ENCODE data around the gene MCRS1. TPM values are rescaled to one million over a fixed set of nuclear protein-coding genes. Genes with fewer than 3 reads are reported as not detected.
A peak's percentile ranks its signal among the peaks of the same experiment; 100 is the strongest.

The MCRS1 gene
- total RNA-seq, 1 experiment from 2014 or later, result 28.6 TPM

- no peaks in the 10 kb centered on the region for H4K20me1 ChIP-seq (ENCODE audit: insufficient read depth, low read depth, low read length)
- no peak overlapping the region for H3K9ac ChIP-seq (ENCODE audit: low read length)
- H2AFZ ChIP-seq (ENCODE audit: low read length), result no peak overlapping the region
- no peak overlapping the region for H3K4me3 ChIP-seq (ENCODE audit: low read length)
- no peaks in the 10 kb centered on the region for H3K9me3 ChIP-seq (ENCODE audit: low read length)
- H3K9me2 ChIP-seq (replicated peaks; ENCODE audit: insufficient read depth, low read length), result no peaks in the 10 kb centered on the region
- DNase-seq, result no peak
- H3K4me1 ChIP-seq (ENCODE audit: low read length), result no peaks in the 10 kb centered on the region
- H3K36me3 ChIP-seq (ENCODE audit: insufficient read depth, low read length), result no peaks in the 10 kb centered on the region; the same call in 1 of the 2 replicates
- no peak overlapping the region for H3K27ac ChIP-seq (ENCODE audit: low read length)
- no peak overlapping the region for H3K4me2 ChIP-seq (ENCODE audit: low read depth, low read length, poor library complexity, severe bottlenecking)
- no peaks in the 10 kb centered on the region for H3K79me2 ChIP-seq (ENCODE audit: low read length)
- no peaks in the 10 kb centered on the region for H3K27me3 ChIP-seq (ENCODE audit: low read length)
Measured at GRCh38 chr12:49555631-49556390, 12.1 kb downstream of the MCRS1 start.

GRCh38 chr12:49554266-49554665, 13.7 kb downstream of the MCRS1 start:
- no peak overlapping the region for H2AFZ ChIP-seq (ENCODE audit: low read length)
- H4K20me1 ChIP-seq (ENCODE audit: insufficient read depth, low read depth, low read length), result no peaks in the 10 kb centered on the region
- no peaks in the 10 kb centered on the region for H3K4me1 ChIP-seq (ENCODE audit: low read length)
- no peak overlapping the region for H3K4me3 ChIP-seq (ENCODE audit: low read length)
- no peak for DNase-seq
- H3K36me3 ChIP-seq (ENCODE audit: insufficient read depth, low read length), result no peaks in the 10 kb centered on the region; the same call in 1 of the 2 replicates
- H3K79me2 ChIP-seq (ENCODE audit: low read length), result no peaks in the 10 kb centered on the region
- no peak overlapping the region for H3K9ac ChIP-seq (ENCODE audit: low read length)
- no peaks in the 10 kb centered on the region for H3K9me3 ChIP-seq (ENCODE audit: low read length)
- no peak overlapping the region for H3K27ac ChIP-seq (ENCODE audit: low read length)
- no peak overlapping the region for H3K4me2 ChIP-seq (ENCODE audit: low read depth, low read length, poor library complexity, severe bottlenecking)
- no peaks in the 10 kb centered on the region for H3K9me2 ChIP-seq (replicated peaks; ENCODE audit: insufficient read depth, low read length)
- no peaks in the 10 kb centered on the region for H3K27me3 ChIP-seq (ENCODE audit: low read length)

GRCh38 chr12:49553512-49554088, 14.3 kb downstream of the MCRS1 start:
- DNase-seq, result peak; percentile 86
- no peaks in the 10 kb centered on the region for H3K9me3 ChIP-seq (ENCODE audit: low read length)

DNA sequence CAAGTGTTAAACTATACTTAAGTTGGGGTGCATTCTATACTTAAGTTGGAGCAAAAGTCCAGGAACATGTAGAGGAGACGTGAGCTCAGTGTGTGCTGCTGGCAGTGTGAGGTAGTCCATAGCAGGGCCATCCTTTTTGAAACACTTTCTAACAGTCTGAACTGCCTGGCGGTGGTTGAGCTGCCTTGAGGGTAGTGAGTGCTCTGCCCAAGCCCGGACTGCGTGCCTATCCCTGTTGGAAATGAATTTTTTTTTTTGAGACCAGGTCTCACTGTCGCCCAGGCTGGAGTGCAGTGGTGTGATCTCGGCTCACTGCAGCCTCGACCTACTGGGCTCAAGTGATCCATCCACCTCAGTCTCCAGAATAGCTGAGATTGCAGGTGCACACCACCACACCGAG, 15.0 kb downstream of the MCRS1 start:
- no peaks in the 10 kb centered on the region for H3K27me3 ChIP-seq (ENCODE audit: low read length)
- H3K79me2 ChIP-seq (ENCODE audit: low read length), result no peaks in the 10 kb centered on the region
- no peaks in the 10 kb centered on the region for H3K4me1 ChIP-seq (ENCODE audit: low read length)
- DNase-seq, result no peak
- H3K36me3 ChIP-seq (ENCODE audit: insufficient read depth, low read length), result no peaks in the 10 kb centered on the region
- no peak overlapping the region for H3K4me3 ChIP-seq (ENCODE audit: low read length)
- H3K4me2 ChIP-seq (ENCODE audit: low read depth, low read length, poor library complexity, severe bottlenecking), result no peak overlapping the region
- H3K9ac ChIP-seq (ENCODE audit: low read length), result no peak overlapping the region
- no peak overlapping the region for H3K27ac ChIP-seq (ENCODE audit: low read length)
- no peaks in the 10 kb centered on the region for H3K9me2 ChIP-seq (replicated peaks; ENCODE audit: insufficient read depth, low read length)
- no peaks in the 10 kb centered on the region for H4K20me1 ChIP-seq (ENCODE audit: insufficient read depth, low read depth, low read length)
- H3K9me3 ChIP-seq (ENCODE audit: low read length), result no peaks in the 10 kb centered on the region
- H2AFZ ChIP-seq (ENCODE audit: low read length), result no peak overlapping the region

More at GRCh38 chr12:49553512-49554088, 14.3 kb downstream of the MCRS1 start:
- no peaks in the 10 kb centered on the region for H3K27me3 ChIP-seq (ENCODE audit: low read length)
- no peak overlapping the region for H2AFZ ChIP-seq (ENCODE audit: low read length)
- H3K27ac ChIP-seq (ENCODE audit: low read length), result no peak overlapping the region
- no peak overlapping the region for H3K4me3 ChIP-seq (ENCODE audit: low read length)
- H3K9me2 ChIP-seq (replicated peaks; ENCODE audit: insufficient read depth, low read length), result no peaks in the 10 kb centered on the region
- H4K20me1 ChIP-seq (ENCODE audit: insufficient read depth, low read depth, low read length), result no peaks in the 10 kb centered on the region
- no peak overlapping the region for H3K9ac ChIP-seq (ENCODE audit: low read length)
- no peak overlapping the region for H3K4me2 ChIP-seq (ENCODE audit: low read depth, low read length, poor library complexity, severe bottlenecking)
- H3K4me1 ChIP-seq (ENCODE audit: low read length), result no peaks in the 10 kb centered on the region
- no peaks in the 10 kb centered on the region; the same call in 1 of the 2 replicates for H3K36me3 ChIP-seq (ENCODE audit: insufficient read depth, low read length)
- no peaks in the 10 kb centered on the region for H3K79me2 ChIP-seq (ENCODE audit: low read length)

- no peak for DNase-seq
- H3K4me2 ChIP-seq (ENCODE audit: low read depth, low read length, poor library complexity, severe bottlenecking), result no peak overlapping the region
Measured at GRCh38 chr12:49552425-49552824, 15.5 kb downstream of the MCRS1 start.

DNA sequence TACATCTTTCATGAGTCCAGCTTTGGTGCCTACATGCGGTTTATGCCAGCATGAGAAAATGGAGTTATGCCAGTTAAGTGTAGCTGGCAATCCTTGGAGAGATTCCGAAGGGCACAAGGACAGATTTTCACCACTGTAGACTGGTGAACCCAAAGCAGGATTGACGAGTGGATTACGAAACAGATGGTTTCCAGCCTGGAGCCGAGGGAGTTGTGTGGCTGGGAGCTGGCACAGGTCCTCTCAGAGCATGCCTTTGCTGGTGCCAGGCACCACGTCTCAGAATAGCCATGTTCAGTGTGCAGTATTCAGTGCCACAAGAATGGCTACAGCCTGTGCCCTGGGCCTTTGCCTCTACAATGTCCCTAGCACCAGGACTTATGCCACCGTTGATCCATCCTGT, 15.9 kb downstream of the MCRS1 start:
- Histone ChIP-seq H3K9me2 (replicated peaks; ENCODE audit: insufficient read depth, low read length) (no peaks in the 10 kb centered on the region), H3K4me3 (ENCODE audit: low read length) (no peak overlapping the region), H4K20me1 (ENCODE audit: insufficient read depth, low read depth, low read length) (no peaks in the 10 kb centered on the region), H3K4me1 (ENCODE audit: low read length) (no peaks in the 10 kb centered on the region), H3K9me3 (ENCODE audit: low read length) (no peaks in the 10 kb centered on the region), H2AFZ (ENCODE audit: low read length) (no peak overlapping the region), H3K4me2 (ENCODE audit: low read depth, low read length, poor library complexity, severe bottlenecking) (no peak overlapping the region), H3K79me2 (ENCODE audit: low read length) (no peaks in the 10 kb centered on the region), H3K36me3 (ENCODE audit: insufficient read depth, low read length) (no peaks in the 10 kb centered on the region), H3K9ac (ENCODE audit: low read length) (no peak overlapping the region), H3K27me3 (ENCODE audit: low read length) (no peaks in the 10 kb centered on the region), H3K27ac (ENCODE audit: low read length) (no peak overlapping the region)
- DNase-seq, result no peak

More at GRCh38 chr12:49552425-49552824, 15.5 kb downstream of the MCRS1 start:
- Histone ChIP-seq H3K27ac (ENCODE audit: low read length) (no peak overlapping the region), H3K9me2 (replicated peaks; ENCODE audit: insufficient read depth, low read length) (no peaks in the 10 kb centered on the region), H3K4me1 (ENCODE audit: low read length) (no peaks in the 10 kb centered on the region), H3K9me3 (ENCODE audit: low read length) (no peaks in the 10 kb centered on the region), H3K27me3 (ENCODE audit: low read length) (no peaks in the 10 kb centered on the region), H3K9ac (ENCODE audit: low read length) (no peak overlapping the region), H3K4me3 (ENCODE audit: low read length) (no peak overlapping the region), H2AFZ (ENCODE audit: low read length) (no peak overlapping the region), H3K36me3 (ENCODE audit: insufficient read depth, low read length) (no peaks in the 10 kb centered on the region), H3K79me2 (ENCODE audit: low read length) (no peaks in the 10 kb centered on the region), H4K20me1 (ENCODE audit: insufficient read depth, low read depth, low read length) (no peaks in the 10 kb centered on the region)

- Histone ChIP-seq H3K9ac (ENCODE audit: low read length) (no peak overlapping the region), H4K20me1 (ENCODE audit: insufficient read depth, low read depth, low read length) (no peaks in the 10 kb centered on the region), H3K4me2 (ENCODE audit: low read depth, low read length, poor library complexity, severe bottlenecking) (no peak overlapping the region), H2AFZ (ENCODE audit: low read length) (no peak overlapping the region), H3K27me3 (ENCODE audit: low read length) (no peaks in the 10 kb centered on the region), H3K4me3 (ENCODE audit: low read length) (no peak overlapping the region), H3K79me2 (ENCODE audit: low read length) (no peaks in the 10 kb centered on the region), H3K9me2 (replicated peaks; ENCODE audit: insufficient read depth, low read length) (no peaks in the 10 kb centered on the region), H3K36me3 (ENCODE audit: insufficient read depth, low read length) (no peaks in the 10 kb centered on the region), H3K27ac (ENCODE audit: low read length) (no peak overlapping the region), H3K4me1 (ENCODE audit: low read length) (no peaks in the 10 kb centered on the region), H3K9me3 (ENCODE audit: low read length) (no peaks in the 10 kb centered on the region)
- no peak for DNase-seq
Measured at GRCh38 chr12:49550693-49551252, 17.2 kb downstream of the MCRS1 start.
